ENCODE measurements around the gene PRRC2B.
A peak's percentile ranks its signal among the peaks of the same experiment; 100 is the strongest.

PRRC2B gene

DNA sequence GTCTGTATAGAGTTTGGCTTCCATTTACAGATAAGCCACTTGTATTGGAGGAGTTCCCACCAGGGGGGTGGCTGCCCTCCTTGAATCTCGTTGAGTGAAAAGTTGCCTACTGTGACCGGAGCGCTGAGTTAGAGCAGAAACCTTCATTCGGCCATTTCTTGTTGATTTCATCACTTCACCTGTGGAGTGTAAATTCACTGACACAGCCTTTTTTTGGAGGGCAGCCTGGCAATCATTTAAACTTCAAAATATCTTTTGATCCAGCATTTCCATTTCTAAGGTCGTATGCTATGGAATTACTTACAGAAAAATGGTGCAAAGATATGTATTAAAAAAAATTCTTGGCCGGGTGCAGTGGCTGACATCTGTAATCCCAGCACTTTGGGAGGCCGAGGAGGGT is 40.8 kb downstream of the PRRC2B start:
- TF ChIP-seq, protein P1, sequence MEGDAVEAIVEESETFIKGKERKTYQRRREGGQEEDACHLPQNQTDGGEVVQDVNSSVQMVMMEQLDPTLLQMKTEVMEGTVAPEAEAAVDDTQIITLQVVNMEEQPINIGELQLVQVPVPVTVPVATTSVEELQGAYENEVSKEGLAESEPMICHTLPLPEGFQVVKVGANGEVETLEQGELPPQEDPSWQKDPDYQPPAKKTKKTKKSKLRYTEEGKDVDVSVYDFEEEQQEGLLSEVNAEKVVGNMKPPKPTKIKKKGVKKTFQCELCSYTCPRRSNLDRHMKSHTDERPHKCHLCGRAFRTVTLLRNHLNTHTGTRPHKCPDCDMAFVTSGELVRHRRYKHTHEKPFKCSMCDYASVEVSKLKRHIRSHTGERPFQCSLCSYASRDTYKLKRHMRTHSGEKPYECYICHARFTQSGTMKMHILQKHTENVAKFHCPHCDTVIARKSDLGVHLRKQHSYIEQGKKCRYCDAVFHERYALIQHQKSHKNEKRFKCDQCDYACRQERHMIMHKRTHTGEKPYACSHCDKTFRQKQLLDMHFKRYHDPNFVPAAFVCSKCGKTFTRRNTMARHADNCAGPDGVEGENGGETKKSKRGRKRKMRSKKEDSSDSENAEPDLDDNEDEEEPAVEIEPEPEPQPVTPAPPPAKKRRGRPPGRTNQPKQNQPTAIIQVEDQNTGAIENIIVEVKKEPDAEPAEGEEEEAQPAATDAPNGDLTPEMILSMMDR (IDR thresholded peaks at IDR 0.05; ENCODE audit: low read depth, low read length): no peak
- no peak for DNase-seq (ENCODE audit: low read depth, low spot score)
- H3K4me3 ChIP-seq (ENCODE audit: low read depth, low read length): no peak overlapping the region
- in situ Hi-C loops (cut with HindIII; ENCODE audit: low sequenced_read_pairs): no loop called here

DNA sequence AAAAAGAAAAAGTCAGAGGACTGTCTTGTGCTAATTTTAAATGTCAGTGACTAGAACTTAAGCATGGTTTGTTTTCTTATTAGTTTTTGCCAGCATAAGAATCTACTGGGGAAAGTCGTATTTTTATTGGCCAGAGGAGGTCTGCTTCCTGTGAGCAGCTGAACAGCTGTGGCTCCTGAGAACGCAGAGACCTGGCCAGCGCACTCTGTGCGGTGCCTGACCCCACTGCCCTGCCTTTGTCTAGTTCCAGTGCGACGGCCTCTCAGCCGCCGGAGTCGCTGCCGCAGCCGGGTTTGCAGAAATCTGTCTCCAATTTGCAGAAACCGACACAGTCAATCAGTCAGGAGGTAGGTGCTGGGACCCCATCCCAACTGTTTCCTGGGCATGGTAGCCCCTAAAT is 42.5 kb downstream of the PRRC2B start:
- H3K4me3 ChIP-seq (ENCODE audit: low read depth, low read length): no peak overlapping the region
- DNase-seq (ENCODE audit: low read depth, low spot score): peak; percentile 55
- TF ChIP-seq, protein P1 (IDR thresholded peaks at IDR 0.05; ENCODE audit: low read depth, low read length): no peak
- in situ Hi-C loops (cut with HindIII; ENCODE audit: low sequenced_read_pairs): no loop called here

DNA sequence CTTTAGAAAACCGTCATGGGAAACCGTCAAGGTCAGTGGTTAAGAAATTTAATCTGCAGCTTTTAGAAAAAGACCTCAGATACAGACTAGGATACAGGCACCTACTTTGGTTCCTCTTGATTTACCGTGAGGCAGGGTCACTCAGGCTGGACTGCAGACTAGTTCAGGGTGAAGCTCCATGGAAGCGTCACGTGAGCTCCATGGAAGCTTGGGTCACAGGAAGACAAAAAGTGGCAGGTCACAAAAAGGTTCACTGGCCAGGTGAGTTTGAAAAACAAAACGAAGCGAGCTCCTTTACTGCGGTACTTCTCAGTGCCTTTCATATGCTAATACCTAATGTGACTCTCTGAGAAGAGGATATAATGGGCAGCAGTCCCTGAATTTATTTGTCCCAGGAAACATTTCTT is 43.0 kb downstream of the PRRC2B start:
- no peak overlapping the region for H3K4me3 ChIP-seq (ENCODE audit: low read depth, low read length)
- TF ChIP-seq, protein P1 (IDR thresholded peaks at IDR 0.05; ENCODE audit: low read depth, low read length): no peak
- no peak for DNase-seq (ENCODE audit: low read depth, low spot score)
- in situ Hi-C loops (cut with HindIII; ENCODE audit: low sequenced_read_pairs): no loop called here

DNA sequence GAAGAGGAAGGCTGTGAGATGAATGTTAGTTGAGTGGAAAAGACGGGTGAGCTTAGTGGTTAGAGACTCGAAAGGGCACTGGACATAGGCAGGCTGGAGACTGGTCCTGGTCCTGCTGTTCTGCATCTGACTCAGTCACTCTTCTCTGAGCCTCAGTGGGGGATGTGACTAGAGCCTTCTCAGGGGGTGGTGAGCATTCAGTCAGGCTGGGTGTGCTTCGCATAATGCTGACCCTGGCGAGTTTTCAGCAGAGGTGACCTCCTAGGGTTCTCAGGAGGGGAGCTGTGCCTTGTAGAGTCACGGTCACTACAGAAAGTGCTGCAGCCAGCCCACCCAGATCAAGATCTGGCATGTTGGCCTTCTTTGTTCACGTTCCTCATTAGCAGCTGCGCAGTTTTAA is 44.3 kb downstream of the PRRC2B start:
- in situ Hi-C loops (cut with HindIII; ENCODE audit: low sequenced_read_pairs): no loop called here
- TF ChIP-seq, protein P1 (IDR thresholded peaks at IDR 0.05; ENCODE audit: low read depth, low read length): no peak
- no peak for DNase-seq (ENCODE audit: low read depth, low spot score)
- H3K4me3 ChIP-seq (ENCODE audit: low read depth, low read length): no peak overlapping the region

DNA sequence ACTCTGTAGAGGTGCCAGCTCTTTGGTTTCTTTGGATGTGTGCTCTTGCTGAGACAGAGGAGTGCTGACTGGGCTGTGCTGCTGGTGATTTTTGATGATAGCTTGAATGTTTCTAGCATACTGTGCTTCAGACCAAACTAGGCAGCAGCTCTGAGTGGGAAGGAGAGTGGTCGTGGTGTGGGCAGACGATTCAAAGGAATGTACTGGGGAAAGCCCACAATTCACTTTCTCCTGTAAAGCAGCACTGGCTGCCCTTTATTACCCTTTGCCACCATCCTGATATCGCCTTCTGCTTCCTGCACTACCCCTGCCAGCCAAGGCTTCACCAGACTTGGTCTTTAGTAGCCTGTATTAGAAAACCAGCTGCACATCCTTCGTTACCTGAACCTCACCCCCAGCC is 45.3 kb downstream of the PRRC2B start:
- TF ChIP-seq, protein P1 (IDR thresholded peaks at IDR 0.05; ENCODE audit: low read depth, low read length): no peak
- no peak overlapping the region for H3K4me3 ChIP-seq (ENCODE audit: low read depth, low read length)
- DNase-seq (ENCODE audit: low read depth, low spot score): no peak
- in situ Hi-C loops (cut with HindIII; ENCODE audit: low sequenced_read_pairs): no loop called here

DNA sequence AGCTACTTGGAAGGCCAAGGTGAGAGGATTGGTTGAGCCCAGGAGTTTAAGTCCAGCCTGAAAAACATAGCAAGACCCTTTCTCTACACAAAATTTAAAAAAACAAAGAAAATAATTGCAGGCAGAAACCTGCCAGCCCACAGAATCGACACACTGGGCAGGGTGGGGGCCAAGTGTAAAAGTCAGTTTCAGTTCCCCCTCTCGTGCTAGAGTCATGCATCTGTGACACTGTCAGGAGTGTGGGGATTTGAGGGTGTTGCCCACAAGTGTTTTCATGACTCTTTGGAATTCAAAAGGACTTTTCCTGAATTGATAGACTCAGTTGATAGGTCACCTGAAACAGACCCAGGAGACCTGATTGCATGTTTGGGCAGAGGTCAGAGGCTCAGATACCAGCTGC is 47.6 kb downstream of the PRRC2B start:
- no peak overlapping the region for H3K4me3 ChIP-seq (ENCODE audit: low read depth, low read length)
- no peak for DNase-seq (ENCODE audit: low read depth, low spot score)
- TF ChIP-seq, protein P1 (IDR thresholded peaks at IDR 0.05; ENCODE audit: low read depth, low read length): no peak
- in situ Hi-C loops (cut with HindIII; ENCODE audit: low sequenced_read_pairs): no loop called here

DNA sequence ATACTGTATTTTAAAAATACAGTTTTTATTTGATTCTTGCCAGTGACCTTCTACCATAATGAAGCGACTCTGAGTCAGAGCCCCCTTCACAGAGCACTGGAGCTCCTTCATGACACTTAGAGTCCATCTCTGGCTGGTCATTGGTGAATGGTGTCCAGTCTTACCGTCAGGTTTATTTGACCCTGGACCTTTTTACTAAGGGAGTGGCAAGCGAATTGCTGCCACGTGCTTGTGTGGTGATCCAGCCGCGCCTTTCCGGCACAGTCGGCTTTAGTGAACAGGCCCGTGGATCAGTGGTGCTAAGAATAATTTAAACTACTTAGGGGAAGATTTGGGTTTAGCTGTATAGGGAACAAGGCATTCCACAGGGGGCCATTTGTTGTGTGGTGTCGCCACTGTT is 48.5 kb downstream of the PRRC2B start:
- H3K4me3 ChIP-seq (ENCODE audit: low read depth, low read length): no peak overlapping the region
- TF ChIP-seq, protein P1 (IDR thresholded peaks at IDR 0.05; ENCODE audit: low read depth, low read length): no peak
- in situ Hi-C loops (cut with HindIII; ENCODE audit: low sequenced_read_pairs): no loop called here
- no peak for DNase-seq (ENCODE audit: low read depth, low spot score)

Measured in astrocyte of the spinal cord (primary cell).